ENCODE data around the gene IRF5. TPM values are rescaled to one million over a fixed set of nuclear protein-coding genes. Genes with fewer than 3 reads are reported as not detected.

Gene IRF5
- total RNA-seq, 1 experiment from 2014 or later = 0.66 TPM

DNA sequence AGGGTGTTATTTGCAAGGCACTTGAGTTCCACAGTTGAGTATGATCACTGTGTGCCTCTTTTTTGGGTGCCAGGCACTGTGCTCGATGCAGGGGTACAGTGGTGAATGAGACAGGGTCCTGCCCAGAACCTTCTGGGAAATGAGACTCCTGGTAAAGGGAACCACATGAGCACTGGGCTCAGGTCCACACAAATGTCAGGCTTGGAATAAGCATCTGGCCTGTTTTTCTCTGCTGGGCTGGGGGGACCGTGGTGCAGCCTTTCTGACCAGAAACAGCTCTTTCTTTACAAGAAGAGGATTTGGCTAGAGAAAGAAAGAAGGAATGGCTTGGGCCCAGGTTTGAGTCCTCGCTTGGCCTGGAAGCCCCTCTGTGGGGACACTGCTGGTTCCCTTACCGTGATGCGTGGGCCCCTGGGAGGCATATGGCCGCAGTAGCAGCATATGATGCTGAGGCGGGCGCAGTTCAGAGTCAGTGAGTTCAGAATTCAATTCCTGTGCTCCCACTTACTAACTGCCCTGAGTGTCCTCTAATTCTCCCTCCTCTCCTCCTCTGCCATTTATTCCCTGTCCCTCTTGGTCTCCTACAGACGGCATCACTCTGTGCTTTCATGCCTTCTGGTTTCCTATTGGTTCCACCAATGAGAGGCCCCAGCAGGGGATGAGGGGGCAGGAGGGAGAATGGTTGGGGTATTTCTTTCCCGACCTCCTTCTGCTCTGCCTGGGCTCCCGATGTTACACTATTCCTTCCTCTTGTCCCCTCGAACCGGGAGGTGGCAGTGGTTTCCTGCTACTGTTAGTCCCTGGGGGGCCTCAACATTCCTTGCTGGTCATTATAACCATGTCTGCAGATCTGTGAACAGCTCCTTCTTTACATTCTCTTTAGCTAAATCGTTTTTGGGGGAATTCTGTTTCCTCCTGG is 17.6 kb upstream of the IRF5 start:
- CTCF ChIA-PET = interaction anchor here (0.7 to 1.4 kb wide), 5 partner anchors 9 to 244 kb away, joined by 3 to 4 read pairs (median 4); no protein-coding TSS in a partner anchor
- H3K36me3 Mint-ChIP-seq = no peaks in the 10 kb centered on the region
- POLR2A ChIA-PET = no interaction called here
- TF ChIP-seq, protein P1, sequence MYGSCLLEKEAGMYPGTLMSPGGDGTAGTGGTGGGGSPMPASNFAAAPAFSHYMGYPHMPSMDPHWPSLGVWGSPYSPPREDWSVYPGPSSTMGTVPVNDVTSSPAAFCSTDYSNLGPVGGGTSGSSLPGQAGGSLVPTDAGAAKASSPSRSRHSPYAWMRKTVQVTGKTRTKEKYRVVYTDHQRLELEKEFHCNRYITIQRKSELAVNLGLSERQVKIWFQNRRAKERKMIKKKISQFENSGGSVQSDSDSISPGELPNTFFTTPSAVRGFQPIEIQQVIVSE (CRISPR knock-in tag; IDR thresholded peaks at IDR 0.05; ENCODE audit: borderline replicate concordance) = no peak
- TF ChIP-seq RORB (CRISPR knock-in tag; IDR thresholded peaks at IDR 0.05) (no peak), ZNF121 (CRISPR knock-in tag; IDR thresholded peaks at IDR 0.05) (no peak), HMGXB4 (CRISPR knock-in tag; IDR thresholded peaks at IDR 0.05) (no peak), ZNF423 (CRISPR knock-in tag; IDR thresholded peaks at IDR 0.05) (0 out of 2 replicates have a peak, but pooled peaks have one; percentile 4), SP1 (CRISPR knock-in tag; conservative IDR thresholded peaks at IDR 0.05) (no peak)
- TF ChIP-seq, protein P2, sequence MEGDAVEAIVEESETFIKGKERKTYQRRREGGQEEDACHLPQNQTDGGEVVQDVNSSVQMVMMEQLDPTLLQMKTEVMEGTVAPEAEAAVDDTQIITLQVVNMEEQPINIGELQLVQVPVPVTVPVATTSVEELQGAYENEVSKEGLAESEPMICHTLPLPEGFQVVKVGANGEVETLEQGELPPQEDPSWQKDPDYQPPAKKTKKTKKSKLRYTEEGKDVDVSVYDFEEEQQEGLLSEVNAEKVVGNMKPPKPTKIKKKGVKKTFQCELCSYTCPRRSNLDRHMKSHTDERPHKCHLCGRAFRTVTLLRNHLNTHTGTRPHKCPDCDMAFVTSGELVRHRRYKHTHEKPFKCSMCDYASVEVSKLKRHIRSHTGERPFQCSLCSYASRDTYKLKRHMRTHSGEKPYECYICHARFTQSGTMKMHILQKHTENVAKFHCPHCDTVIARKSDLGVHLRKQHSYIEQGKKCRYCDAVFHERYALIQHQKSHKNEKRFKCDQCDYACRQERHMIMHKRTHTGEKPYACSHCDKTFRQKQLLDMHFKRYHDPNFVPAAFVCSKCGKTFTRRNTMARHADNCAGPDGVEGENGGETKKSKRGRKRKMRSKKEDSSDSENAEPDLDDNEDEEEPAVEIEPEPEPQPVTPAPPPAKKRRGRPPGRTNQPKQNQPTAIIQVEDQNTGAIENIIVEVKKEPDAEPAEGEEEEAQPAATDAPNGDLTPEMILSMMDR (IDR thresholded peaks at IDR 0.05) = no peak
- no peak overlapping the region for H3K27ac Mint-ChIP-seq
- no peak for DNase-seq (ENCODE audit: low spot score)
- ATAC-seq = peak; percentile 60
- peaks cover 15% of the 10 kb centered on the region for H3K4me1 Mint-ChIP-seq
- no peaks in the 10 kb centered on the region for H3K9me3 Mint-ChIP-seq
- H3K4me3 Mint-ChIP-seq = no peak overlapping the region
- H3K27me3 Mint-ChIP-seq (ENCODE audit: low read depth) = peaks cover 49% of the 10 kb centered on the region

- peaks cover 12% of the 10 kb centered on the region for H3K4me1 Mint-ChIP-seq
- no peaks in the 10 kb centered on the region for H3K36me3 Mint-ChIP-seq
- peaks cover 41% of the 10 kb centered on the region for H3K27me3 Mint-ChIP-seq (ENCODE audit: low read depth)
- DNase-seq (ENCODE audit: low spot score) = no peak
- H3K27ac Mint-ChIP-seq = no peak overlapping the region
- ChIA-PET CTCF (interaction anchor here (0.7 to 2.0 kb wide), 6 partner anchors 9 to 243 kb away, joined by 3 to 15 read pairs (median 4); no protein-coding TSS in a partner anchor), POLR2A (no interaction called here)
- no peak overlapping the region for H3K4me3 Mint-ChIP-seq
- no peaks in the 10 kb centered on the region for H3K9me3 Mint-ChIP-seq
- no peak for ATAC-seq
- TF ChIP-seq ATF2 (CRISPR knock-in tag; IDR thresholded peaks at IDR 0.05; ENCODE audit: borderline replicate concordance, low read depth) = no peak
- TF ChIP-seq, protein P3, sequence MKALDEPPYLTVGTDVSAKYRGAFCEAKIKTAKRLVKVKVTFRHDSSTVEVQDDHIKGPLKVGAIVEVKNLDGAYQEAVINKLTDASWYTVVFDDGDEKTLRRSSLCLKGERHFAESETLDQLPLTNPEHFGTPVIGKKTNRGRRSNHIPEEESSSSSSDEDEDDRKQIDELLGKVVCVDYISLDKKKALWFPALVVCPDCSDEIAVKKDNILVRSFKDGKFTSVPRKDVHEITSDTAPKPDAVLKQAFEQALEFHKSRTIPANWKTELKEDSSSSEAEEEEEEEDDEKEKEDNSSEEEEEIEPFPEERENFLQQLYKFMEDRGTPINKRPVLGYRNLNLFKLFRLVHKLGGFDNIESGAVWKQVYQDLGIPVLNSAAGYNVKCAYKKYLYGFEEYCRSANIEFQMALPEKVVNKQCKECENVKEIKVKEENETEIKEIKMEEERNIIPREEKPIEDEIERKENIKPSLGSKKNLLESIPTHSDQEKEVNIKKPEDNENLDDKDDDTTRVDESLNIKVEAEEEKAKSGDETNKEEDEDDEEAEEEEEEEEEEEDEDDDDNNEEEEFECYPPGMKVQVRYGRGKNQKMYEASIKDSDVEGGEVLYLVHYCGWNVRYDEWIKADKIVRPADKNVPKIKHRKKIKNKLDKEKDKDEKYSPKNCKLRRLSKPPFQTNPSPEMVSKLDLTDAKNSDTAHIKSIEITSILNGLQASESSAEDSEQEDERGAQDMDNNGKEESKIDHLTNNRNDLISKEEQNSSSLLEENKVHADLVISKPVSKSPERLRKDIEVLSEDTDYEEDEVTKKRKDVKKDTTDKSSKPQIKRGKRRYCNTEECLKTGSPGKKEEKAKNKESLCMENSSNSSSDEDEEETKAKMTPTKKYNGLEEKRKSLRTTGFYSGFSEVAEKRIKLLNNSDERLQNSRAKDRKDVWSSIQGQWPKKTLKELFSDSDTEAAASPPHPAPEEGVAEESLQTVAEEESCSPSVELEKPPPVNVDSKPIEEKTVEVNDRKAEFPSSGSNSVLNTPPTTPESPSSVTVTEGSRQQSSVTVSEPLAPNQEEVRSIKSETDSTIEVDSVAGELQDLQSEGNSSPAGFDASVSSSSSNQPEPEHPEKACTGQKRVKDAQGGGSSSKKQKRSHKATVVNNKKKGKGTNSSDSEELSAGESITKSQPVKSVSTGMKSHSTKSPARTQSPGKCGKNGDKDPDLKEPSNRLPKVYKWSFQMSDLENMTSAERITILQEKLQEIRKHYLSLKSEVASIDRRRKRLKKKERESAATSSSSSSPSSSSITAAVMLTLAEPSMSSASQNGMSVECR (CRISPR knock-in tag; IDR thresholded peaks at IDR 0.05; ENCODE audit: borderline replicate concordance) = no peak
- no peak for TF ChIP-seq ZNF671 (CRISPR knock-in tag; IDR thresholded peaks at IDR 0.05)
- TF ChIP-seq EMX1 (CRISPR knock-in tag; IDR thresholded peaks at IDR 0.05) = no peak
- TF ChIP-seq, protein P4, sequence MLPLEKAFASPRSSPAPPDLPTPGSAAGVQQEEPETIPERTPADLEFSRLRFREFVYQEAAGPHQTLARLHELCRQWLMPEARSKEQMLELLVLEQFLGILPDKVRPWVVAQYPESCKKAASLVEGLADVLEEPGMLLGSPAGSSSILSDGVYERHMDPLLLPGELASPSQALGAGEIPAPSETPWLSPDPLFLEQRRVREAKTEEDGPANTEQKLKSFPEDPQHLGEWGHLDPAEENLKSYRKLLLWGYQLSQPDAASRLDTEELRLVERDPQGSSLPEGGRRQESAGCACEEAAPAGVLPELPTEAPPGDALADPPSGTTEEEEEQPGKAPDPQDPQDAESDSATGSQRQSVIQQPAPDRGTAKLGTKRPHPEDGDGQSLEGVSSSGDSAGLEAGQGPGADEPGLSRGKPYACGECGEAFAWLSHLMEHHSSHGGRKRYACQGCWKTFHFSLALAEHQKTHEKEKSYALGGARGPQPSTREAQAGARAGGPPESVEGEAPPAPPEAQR (CRISPR knock-in tag; IDR thresholded peaks at IDR 0.05) = no peak
- no peak for TF ChIP-seq ZNF121 (CRISPR knock-in tag; IDR thresholded peaks at IDR 0.05)
- no peak for TF ChIP-seq NR2C2 (CRISPR knock-in tag; IDR thresholded peaks at IDR 0.05)
- no peak for TF ChIP-seq ATF1 (CRISPR knock-in tag; IDR thresholded peaks at IDR 0.05)
- no peak for TF ChIP-seq NFYB (CRISPR knock-in tag; conservative IDR thresholded peaks at IDR 0.05; ENCODE audit: low read depth)
- TF ChIP-seq ZNF138 (CRISPR knock-in tag; conservative IDR thresholded peaks at IDR 0.05) = no peak
- no peak for TF ChIP-seq FOXP1 (CRISPR knock-in tag; IDR thresholded peaks at IDR 0.05; ENCODE audit: borderline replicate concordance)
- no peak for TF ChIP-seq GRHL2 (CRISPR knock-in tag; IDR thresholded peaks at IDR 0.05; ENCODE audit: insufficient replicate concordance, severe bottlenecking)
- no peak for TF ChIP-seq MYBL2 (CRISPR knock-in tag; IDR thresholded peaks at IDR 0.05)
Observed at GRCh38 chr7:128920913-128921582, 16.7 kb upstream of the IRF5 start.
